ENCODE results near the gene SETDB1. TPM values are rescaled to one million over a fixed set of nuclear protein-coding genes. Genes with fewer than 3 reads are reported as not detected.

Gene SETDB1
- total and polyA plus RNA-seq, 2 experiments from 2014 or later, result 9.7 to 21.4 TPM

DNA sequence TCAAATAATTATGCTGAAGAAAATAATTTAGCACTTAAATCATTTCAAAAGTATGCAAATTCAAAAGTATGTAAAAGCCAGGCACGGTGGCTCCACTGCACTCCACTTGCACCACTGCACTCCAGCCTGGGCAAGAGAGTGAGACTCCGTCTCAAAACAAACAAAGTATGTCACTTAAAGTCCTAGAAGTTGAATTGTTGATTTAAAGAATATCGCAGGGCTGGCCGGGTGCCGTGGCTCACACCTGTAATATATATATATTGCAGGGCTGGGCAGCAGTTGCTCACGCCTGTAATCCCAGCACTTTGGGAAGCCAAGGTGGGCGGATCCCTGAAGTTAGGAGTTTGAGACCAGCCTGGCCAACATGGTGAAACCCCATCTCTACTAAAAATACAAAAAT lies 8.8 kb upstream of the SETDB1 start:
- H3K36me3 ChIP-seq (ENCODE audit: low read depth), result no peaks in the 10 kb centered on the region
- H3K9me2 ChIP-seq (ENCODE audit: insufficient read depth), result no peaks in the 10 kb centered on the region
- TF ChIP-seq EZH2 (IDR thresholded peaks at IDR 0.05; ENCODE audit: insufficient read depth, poor library complexity, severe bottlenecking) (no peak), EZH2phosphoT487 (IDR thresholded peaks at IDR 0.05; ENCODE audit: insufficient read depth, low read depth) (no peak)

DNA sequence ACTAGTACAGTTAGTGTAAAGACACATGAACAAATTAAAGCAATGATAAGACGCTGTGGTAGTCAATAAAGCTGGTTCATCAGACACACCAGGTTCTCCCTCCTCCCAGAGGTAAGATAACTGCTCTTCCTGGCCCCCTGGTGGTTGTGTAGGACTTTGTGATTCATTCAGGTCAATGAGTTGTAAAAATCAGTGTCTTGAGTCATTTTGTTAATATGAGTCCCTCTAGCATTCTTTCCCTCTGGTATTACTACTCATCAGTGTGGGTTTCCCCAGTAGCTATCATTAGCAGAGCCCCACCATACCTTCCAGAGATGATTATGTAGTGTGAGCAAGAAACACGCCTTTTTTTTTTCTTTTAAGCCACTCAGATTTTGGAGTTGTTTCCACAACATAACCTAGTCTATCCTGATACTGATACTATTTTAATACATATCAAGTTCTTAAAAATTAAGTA lies 3.6 kb upstream of the SETDB1 start:
- H3K4me1 ChIP-seq (ENCODE audit: insufficient read depth), result peaks cover 8% of the 10 kb centered on the region
- no peaks in the 10 kb centered on the region for H3K36me3 ChIP-seq (ENCODE audit: low read depth)
- peak; percentile 96 for DNase-seq
- H3K79me2 ChIP-seq (ENCODE audit: insufficient read depth), result peaks cover 13% of the 10 kb centered on the region
- TF ChIP-seq EZH2phosphoT487 (IDR thresholded peaks at IDR 0.05; ENCODE audit: insufficient read depth, low read depth), result no peak
- no peak for TF ChIP-seq EZH2 (IDR thresholded peaks at IDR 0.05; ENCODE audit: insufficient read depth, poor library complexity, severe bottlenecking)
- no peak overlapping the region for H3K9ac ChIP-seq
- H2AFZ ChIP-seq, result peak overlapping the region; percentile 40
- H4K20me1 ChIP-seq (ENCODE audit: insufficient read depth), result no peaks in the 10 kb centered on the region
- peak overlapping the region; percentile 46 for H3K4me2 ChIP-seq (ENCODE audit: unreplicated experiment)
- no peaks in the 10 kb centered on the region for H3K27me3 ChIP-seq (replicated peaks; ENCODE audit: insufficient read depth)
- H3K9me3 ChIP-seq (ENCODE audit: low read depth), result no peaks in the 10 kb centered on the region
- in situ Hi-C loops (cut with MboI), result no loop called here
- WGBS, 2 experiments (ENCODE audit: low coverage in 1 of 2, low lambda C conversion rate in 2 of 2, missing lambda C conversion rate in 2 of 2), result 3 to 6% methylated on average over 2 of the region's 2 CpGs
- 0 out of 2 replicates have a peak, but pooled peaks cover 11% of the 10 kb centered on the region for H3F3A ChIP-seq (ENCODE audit: insufficient read depth)
- H3K9me2 ChIP-seq (ENCODE audit: insufficient read depth), result no peaks in the 10 kb centered on the region
- H3K4me3 ChIP-seq, result no peak overlapping the region
- H3K27ac ChIP-seq, result 0 out of 2 replicates have a peak overlapping the region, but pooled peaks have one; percentile 38

More for the DNA sequence above, 8.8 kb upstream of the SETDB1 start:
- H3K27me3 ChIP-seq (replicated peaks; ENCODE audit: insufficient read depth), result no peaks in the 10 kb centered on the region
- 83 to 86% methylated on average over 7 of the region's 7 CpGs for WGBS, 2 experiments (ENCODE audit: low coverage in 1 of 2, low lambda C conversion rate in 2 of 2, missing lambda C conversion rate in 2 of 2)
- no peaks in the 10 kb centered on the region for H3K9me3 ChIP-seq (ENCODE audit: low read depth)
- no peaks in the 10 kb centered on the region; the same call in 1 of the 2 replicates for H4K20me1 ChIP-seq (ENCODE audit: insufficient read depth)
- H3F3A ChIP-seq (ENCODE audit: insufficient read depth), result peaks cover 10% of the 10 kb centered on the region; the same call in 1 of the 2 replicates
- 0 out of 2 replicates have a peak, but pooled peaks cover 6% of the 10 kb centered on the region for H3K4me1 ChIP-seq (ENCODE audit: insufficient read depth)
- H3K4me3 ChIP-seq, result no peak overlapping the region
- H2AFZ ChIP-seq, result no peak overlapping the region
- H3K27ac ChIP-seq, result no peak overlapping the region
- no peaks in the 10 kb centered on the region for H3K79me2 ChIP-seq (ENCODE audit: insufficient read depth)
- in situ Hi-C loops (cut with MboI), result no loop called here
- H3K4me2 ChIP-seq (ENCODE audit: unreplicated experiment), result no peak overlapping the region
- no peak overlapping the region for H3K9ac ChIP-seq
- DNase-seq, result no peak

DNA sequence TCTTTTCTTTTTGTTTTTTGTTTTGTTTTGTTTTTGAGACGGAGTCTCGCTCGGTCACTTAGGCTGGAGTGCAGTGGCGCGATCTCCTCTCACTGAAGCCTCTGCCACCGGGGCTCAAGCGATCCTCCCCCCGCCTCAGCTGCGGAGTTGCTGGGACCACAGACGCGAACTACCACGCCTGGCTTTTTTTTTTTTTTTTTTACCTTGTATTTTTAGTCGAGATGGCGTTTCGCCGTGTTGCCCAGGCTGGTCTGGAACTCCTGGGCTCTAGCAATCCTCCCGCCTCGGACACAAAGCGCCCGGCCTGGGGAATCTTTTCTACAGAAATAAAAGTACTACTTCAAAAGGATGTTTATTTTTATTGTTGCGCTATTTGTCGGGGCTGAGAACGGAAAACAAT lies 1.1 kb upstream of the SETDB1 start:
- Histone ChIP-seq H3K79me2 (ENCODE audit: insufficient read depth) (peaks cover 31% of the 10 kb centered on the region), H4K20me1 (ENCODE audit: insufficient read depth) (no peaks in the 10 kb centered on the region), H3K36me3 (ENCODE audit: low read depth) (peaks cover 13% of the 10 kb centered on the region; the same call in 1 of the 2 replicates), H3F3A (ENCODE audit: insufficient read depth) (0 out of 2 replicates have a peak, but pooled peaks cover 11% of the 10 kb centered on the region), H2AFZ (peak overlapping the region; percentile 94), H3K27me3 (replicated peaks; ENCODE audit: insufficient read depth) (no peaks in the 10 kb centered on the region), H3K4me2 (ENCODE audit: unreplicated experiment) (no peak overlapping the region), H3K27ac (no peak overlapping the region), H3K4me1 (ENCODE audit: insufficient read depth) (peaks cover 8% of the 10 kb centered on the region), H3K4me3 (peak overlapping the region; percentile 86), H3K9me3 (ENCODE audit: low read depth) (no peaks in the 10 kb centered on the region), H3K9ac (no peak overlapping the region), H3K9me2 (ENCODE audit: insufficient read depth) (no peaks in the 10 kb centered on the region)
- DNase-seq, result no peak
- no peak for TF ChIP-seq EZH2 (IDR thresholded peaks at IDR 0.05; ENCODE audit: insufficient read depth, poor library complexity, severe bottlenecking)
- TF ChIP-seq EZH2phosphoT487 (IDR thresholded peaks at IDR 0.05; ENCODE audit: insufficient read depth, low read depth), result no peak
- in situ Hi-C loops (cut with MboI), result no loop called here
- WGBS, 2 experiments (ENCODE audit: low coverage in 1 of 2, low lambda C conversion rate in 2 of 2, missing lambda C conversion rate in 2 of 2), result 88 to 91% methylated on average over 23 of the region's 23 CpGs

DNA sequence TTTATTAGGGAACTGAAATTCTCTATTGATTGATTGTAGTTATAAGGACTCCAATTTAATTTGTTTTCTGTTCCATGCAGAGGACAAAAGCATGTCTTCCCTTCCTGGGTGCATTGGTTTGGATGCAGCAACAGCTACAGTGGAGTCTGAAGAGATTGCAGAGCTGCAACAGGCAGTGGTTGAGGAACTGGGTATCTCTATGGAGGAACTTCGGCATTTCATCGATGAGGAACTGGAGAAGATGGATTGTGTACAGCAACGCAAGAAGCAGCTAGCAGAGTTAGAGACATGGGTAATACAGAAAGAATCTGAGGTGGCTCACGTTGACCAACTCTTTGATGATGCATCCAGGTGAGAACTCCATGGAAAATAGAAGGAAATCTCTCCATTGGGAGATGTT lies 1.5 kb downstream of the SETDB1 start:
- no peak overlapping the region for H3K4me2 ChIP-seq (ENCODE audit: unreplicated experiment)
- 99 to 100% methylated on average over 4 of the region's 4 CpGs for WGBS, 2 experiments (ENCODE audit: low coverage in 1 of 2, low lambda C conversion rate in 2 of 2, missing lambda C conversion rate in 2 of 2)
- in situ Hi-C loops (cut with MboI), result no loop called here
- H3K36me3 ChIP-seq (ENCODE audit: low read depth), result peaks cover 34% of the 10 kb centered on the region
- no peak overlapping the region for H3K4me3 ChIP-seq
- peaks cover 49% of the 10 kb centered on the region for H3K79me2 ChIP-seq (ENCODE audit: insufficient read depth)
- no peaks in the 10 kb centered on the region for H3K27me3 ChIP-seq (replicated peaks; ENCODE audit: insufficient read depth)
- H3K9me2 ChIP-seq (ENCODE audit: insufficient read depth), result no peaks in the 10 kb centered on the region
- 0 out of 2 replicates have a peak, but pooled peaks cover 5% of the 10 kb centered on the region for H3F3A ChIP-seq (ENCODE audit: insufficient read depth)
- TF ChIP-seq EZH2 (IDR thresholded peaks at IDR 0.05; ENCODE audit: insufficient read depth, poor library complexity, severe bottlenecking) (no peak), EZH2phosphoT487 (IDR thresholded peaks at IDR 0.05; ENCODE audit: insufficient read depth, low read depth) (no peak)
- DNase-seq, result no peak
- no peaks in the 10 kb centered on the region for H3K9me3 ChIP-seq (ENCODE audit: low read depth)
- no peak overlapping the region for H3K27ac ChIP-seq
- H2AFZ ChIP-seq, result no peak overlapping the region
- H3K4me1 ChIP-seq (ENCODE audit: insufficient read depth), result peaks cover 4% of the 10 kb centered on the region
- H4K20me1 ChIP-seq (ENCODE audit: insufficient read depth), result no peaks in the 10 kb centered on the region
- no peak overlapping the region for H3K9ac ChIP-seq

All from GM23248 (cell line).